Ascending aorta (tissue), 2 donors: ENCODE measurements around the gene ZBED1. TPM values are rescaled to one million over a fixed set of nuclear protein-coding genes. Genes with fewer than 3 reads are reported as not detected.

Experiments
- DNase-seq, 2 donors: peaks; one replicate each; pipeline ENCODE4 v3.0.0-alpha.2; 2019; ENCODE audit warnings: low spot score in 2 of 2
- H3K27ac ChIP-seq, 2 donors: fragments of 200-600 bp; sonication (generic); one replicate each; pipeline ENCODE4 v1.5.1; 2016 to 2017; ENCODE audit warnings: mild to moderate bottlenecking in 1 of 2
- H3K27me3 ChIP-seq: fragments of 200-600 bp; sonication (generic); one replicate; pipeline ENCODE4 v1.5.1; 2017
- H3K36me3 ChIP-seq, 2 donors: fragments of 200-600 bp; sonication (generic); one replicate each; pipeline ENCODE4 v1.5.1; 2016
- H3K4me1 ChIP-seq, 2 donors: fragments of 200-600 bp; sonication (generic); one replicate each; pipeline ENCODE4 v1.5.1; 2016 to 2017; ENCODE audit warnings: mild to moderate bottlenecking in 1 of 2
- H3K4me3 ChIP-seq, 2 donors: fragments of 200-600 bp; sonication (generic); one replicate each; pipeline ENCODE4 v1.5.1; 2016 to 2017; ENCODE audit warnings: mild to moderate bottlenecking in 1 of 2
- H3K9me3 ChIP-seq, 2 donors: fragments of 200-600 bp; sonication (generic); one replicate each; pipeline ENCODE4 v1.5.1; 2016
- intact Hi-C: fragments of 100-400 bp; cut with DNase I; formaldehyde crosslinking; loops from one replicate; pipeline ENCODE4 v1.15.1; 2023
- total RNA-seq: library from RNA; depleted of rRNA; stranded (reverse); fragments of >200 nt; gene quantifications from one replicate; pipeline ENCODE4 v1.1.0, GENCODE V29; 2016
- TF ChIP-seq, protein P1 (sequence below), 3 experiments: fragments of 200-600 bp in 2 of 3; fragments of 450-650 bp in 1 of 3; sonication (generic) in 2 of 3; IDR thresholded peaks; one replicate each; pipeline ENCODE4 v1.5.1; 2016 to 2019; ENCODE audit warnings: antibody characterized with exemption in 3 of 3, mild to moderate bottlenecking in 1 of 3, moderate library complexity in 1 of 3

Gene ZBED1
- total RNA-seq, 1 donor from 2014 or later = 34.6 TPM

DNA sequence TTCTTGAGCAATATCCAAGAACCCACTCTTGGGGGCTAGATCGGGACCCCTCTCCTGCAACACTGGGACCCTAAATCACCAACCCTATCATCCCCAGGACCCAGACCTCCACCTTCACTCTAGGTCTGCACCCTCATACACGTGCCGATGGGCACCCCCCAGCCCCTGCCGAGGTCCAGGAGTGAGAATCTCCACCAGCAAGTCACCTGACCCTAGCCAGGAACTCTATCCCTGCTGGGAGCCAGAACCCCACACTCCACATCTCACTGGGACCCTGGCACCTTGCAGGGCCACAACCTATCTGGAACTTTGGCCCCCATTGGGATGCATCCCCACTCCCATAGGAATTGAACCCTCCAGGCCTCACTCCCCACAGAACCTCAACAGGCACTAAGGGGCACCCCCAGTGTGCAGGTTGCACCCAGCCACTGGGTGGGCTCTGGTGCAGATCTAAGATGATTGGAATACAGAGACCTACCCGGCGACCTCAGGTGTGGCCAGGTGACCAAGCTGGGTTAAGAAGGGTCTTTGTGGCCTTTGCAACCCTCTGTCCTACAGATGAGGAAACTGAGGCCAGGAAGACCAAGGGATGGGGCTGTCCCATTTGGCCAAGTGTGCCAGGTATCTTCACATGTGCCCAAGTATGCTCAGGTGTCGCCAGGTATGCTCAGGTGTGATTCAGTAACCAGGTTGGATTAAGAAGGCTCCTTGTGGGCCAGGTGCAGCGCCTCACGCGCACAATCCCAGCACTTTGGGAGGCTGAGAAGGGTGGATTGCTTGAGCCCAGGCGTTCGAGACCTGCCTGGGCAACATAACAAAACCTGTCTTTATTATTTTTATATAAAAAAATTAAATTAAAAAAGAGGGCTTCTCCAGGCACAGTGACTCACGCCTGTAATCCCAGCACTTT is 3.1 kb upstream of the ZBED1 start:
- intact Hi-C loops = loop anchor here (5.0 to 10.0 kb wide), 4 partner anchors 103 to 1052 kb away; partner anchors contain the start of genes ASMTL and CD99
- peak in 1 of 2 donors; percentile 28 for DNase-seq
- peaks cover 0 to 13% of the 10 kb centered on the region in 2 donors for H3K4me1 ChIP-seq
- no peak overlapping the region for H3K4me3 ChIP-seq
- TF ChIP-seq, protein P1, sequence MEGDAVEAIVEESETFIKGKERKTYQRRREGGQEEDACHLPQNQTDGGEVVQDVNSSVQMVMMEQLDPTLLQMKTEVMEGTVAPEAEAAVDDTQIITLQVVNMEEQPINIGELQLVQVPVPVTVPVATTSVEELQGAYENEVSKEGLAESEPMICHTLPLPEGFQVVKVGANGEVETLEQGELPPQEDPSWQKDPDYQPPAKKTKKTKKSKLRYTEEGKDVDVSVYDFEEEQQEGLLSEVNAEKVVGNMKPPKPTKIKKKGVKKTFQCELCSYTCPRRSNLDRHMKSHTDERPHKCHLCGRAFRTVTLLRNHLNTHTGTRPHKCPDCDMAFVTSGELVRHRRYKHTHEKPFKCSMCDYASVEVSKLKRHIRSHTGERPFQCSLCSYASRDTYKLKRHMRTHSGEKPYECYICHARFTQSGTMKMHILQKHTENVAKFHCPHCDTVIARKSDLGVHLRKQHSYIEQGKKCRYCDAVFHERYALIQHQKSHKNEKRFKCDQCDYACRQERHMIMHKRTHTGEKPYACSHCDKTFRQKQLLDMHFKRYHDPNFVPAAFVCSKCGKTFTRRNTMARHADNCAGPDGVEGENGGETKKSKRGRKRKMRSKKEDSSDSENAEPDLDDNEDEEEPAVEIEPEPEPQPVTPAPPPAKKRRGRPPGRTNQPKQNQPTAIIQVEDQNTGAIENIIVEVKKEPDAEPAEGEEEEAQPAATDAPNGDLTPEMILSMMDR (IDR thresholded peaks at IDR 0.05) = no peak
- no peak overlapping the region for H3K27ac ChIP-seq
- no peaks in the 10 kb centered on the region for H3K9me3 ChIP-seq
- no peaks in the 10 kb centered on the region for H3K27me3 ChIP-seq
- H3K36me3 ChIP-seq = no peaks in the 10 kb centered on the region

DNA sequence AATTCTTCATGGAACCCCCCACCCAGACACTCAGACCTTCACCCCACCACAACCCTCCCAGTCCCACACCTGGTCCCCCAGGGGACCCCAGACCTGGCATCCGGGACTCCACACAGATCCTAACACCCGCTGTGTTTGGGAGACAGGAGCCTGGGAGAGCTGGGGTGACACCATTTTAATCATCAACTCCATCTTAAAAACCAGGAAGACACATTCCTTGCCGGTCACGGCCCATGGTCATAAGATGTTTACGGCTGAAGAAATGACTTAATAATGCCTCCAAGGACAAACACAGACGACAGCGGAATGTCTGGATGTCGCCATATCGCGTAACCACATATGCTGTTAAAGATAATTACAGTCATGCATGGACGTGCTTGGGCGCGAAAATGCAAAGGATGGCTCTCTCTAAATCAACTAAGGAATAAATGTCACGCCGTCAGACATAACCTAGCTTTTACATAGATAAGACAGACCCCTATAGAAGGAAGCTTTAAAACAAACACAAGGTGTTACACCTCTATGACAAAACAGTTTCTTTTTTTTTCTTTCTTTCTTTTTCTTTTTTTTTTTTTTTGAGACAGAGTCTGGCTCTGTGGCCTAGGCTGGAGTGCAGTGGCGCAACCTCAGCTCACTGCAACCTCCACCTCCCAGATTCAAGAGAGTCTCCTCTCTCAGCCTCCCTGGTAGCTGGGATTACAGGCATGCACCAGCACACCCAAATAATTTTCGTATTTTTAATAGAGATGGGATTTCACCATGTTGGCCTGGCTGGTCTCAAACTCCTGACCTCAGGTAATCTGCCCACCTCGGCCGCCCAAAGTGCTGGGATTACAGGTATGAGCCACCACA is 2.1 kb upstream of the ZBED1 start:
- Histone ChIP-seq H3K36me3 (no peaks in the 10 kb centered on the region), H3K27ac (no peak overlapping the region), H3K27me3 (no peaks in the 10 kb centered on the region), H3K4me3 (no peak overlapping the region), H3K9me3 (no peaks in the 10 kb centered on the region), H3K4me1 (peaks cover 7 to 15% of the 10 kb centered on the region in 2 donors)
- intact Hi-C loops = loop anchor here (5.0 to 10.0 kb wide), 4 partner anchors 104 to 1051 kb away; partner anchors contain the start of genes ASMTL and CD99
- no peak for DNase-seq
- TF ChIP-seq, protein P1 (IDR thresholded peaks at IDR 0.05) = no peak

DNA sequence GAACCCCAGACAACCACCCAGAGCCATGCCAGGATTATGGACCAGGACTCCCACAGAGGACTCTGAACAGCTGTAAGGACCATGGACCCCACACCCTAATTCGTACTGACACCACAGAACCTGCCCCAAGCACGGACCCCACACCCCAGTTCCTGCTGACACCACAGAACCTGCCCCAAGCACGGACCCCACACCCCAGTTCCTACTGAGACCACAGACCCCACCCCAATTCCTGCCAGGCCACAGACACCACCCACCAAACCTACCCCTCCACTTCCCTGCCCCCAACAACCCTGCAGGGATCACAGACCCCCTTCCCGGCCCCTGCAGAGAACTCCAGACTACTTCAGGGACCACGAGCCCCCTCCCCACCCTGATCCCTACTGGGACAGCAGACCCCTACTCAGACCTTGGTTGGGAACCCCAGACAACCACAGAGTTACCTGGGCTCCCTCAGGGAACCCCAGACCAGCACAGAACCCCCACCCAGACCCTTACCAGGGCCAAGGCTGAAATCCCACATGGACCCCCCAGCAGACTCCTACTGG is 1.4 kb upstream of the ZBED1 start:
- Histone ChIP-seq H3K36me3 (no peaks in the 10 kb centered on the region), H3K4me3 (no peak overlapping the region), H3K9me3 (no peaks in the 10 kb centered on the region), H3K27me3 (no peaks in the 10 kb centered on the region), H3K4me1 (peaks cover 7 to 22% of the 10 kb centered on the region in 2 donors), H3K27ac (no peak overlapping the region)
- intact Hi-C loops = loop anchor here (5.0 to 10.0 kb wide), 4 partner anchors 105 to 1050 kb away; partner anchors contain the start of genes ASMTL and CD99
- DNase-seq = no peak
- TF ChIP-seq, protein P1 (IDR thresholded peaks at IDR 0.05) = no peak

DNA sequence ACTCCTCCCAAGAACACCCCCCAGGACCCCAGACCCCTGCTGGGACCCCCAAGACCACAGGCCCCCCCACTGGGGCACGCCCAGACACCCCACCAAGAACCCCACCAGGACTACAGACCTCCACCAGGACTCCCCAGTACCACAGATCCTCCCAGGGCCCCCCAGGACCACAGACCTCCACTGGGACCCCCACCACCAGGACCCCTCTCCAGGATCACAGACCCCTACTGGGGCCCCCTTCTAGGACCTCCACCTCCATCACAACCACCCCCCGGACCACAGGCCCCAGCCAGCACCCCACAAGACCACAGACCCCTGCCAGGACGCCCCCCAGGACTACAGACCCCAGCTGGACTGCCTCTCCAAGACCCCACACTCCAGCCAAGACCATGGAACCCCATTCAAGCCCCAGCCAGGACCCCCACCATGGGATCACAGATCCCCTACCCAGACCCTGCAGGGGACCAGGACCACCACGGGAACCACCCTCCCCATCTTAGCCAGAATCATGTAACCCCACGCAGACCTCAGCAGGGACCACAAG is 855 bp upstream of the ZBED1 start:
- intact Hi-C loops = loop anchor here (5.0 to 10.0 kb wide), 4 partner anchors 106 to 1049 kb away; partner anchors contain the start of genes ASMTL and CD99

More for the DNA sequence above, 855 bp upstream of the ZBED1 start:
- H3K27me3 ChIP-seq = no peaks in the 10 kb centered on the region
- H3K9me3 ChIP-seq = no peaks in the 10 kb centered on the region
- no peak overlapping the region for H3K4me3 ChIP-seq
- DNase-seq = no peak
- H3K27ac ChIP-seq = no peak overlapping the region
- TF ChIP-seq, protein P1 (IDR thresholded peaks at IDR 0.05) = no peak
- peaks cover 7 to 24% of the 10 kb centered on the region in 2 donors for H3K4me1 ChIP-seq
- no peaks in the 10 kb centered on the region for H3K36me3 ChIP-seq
